HUDEP-2 (cell line): ENCODE results near the gene MAP3K6.

Experiments
- DNase-seq, 76 experiments: peaks; one replicate each; lab custom pipeline; 2025; ENCODE audit not compliant: unreplicated experiment in 76 of 76; lab: John Stamatoyannopoulos, UW

MAP3K6 gene

GRCh38 chr1:27307874-27308598 lies 58.7 kb downstream of the MAP3K6 start:
- no peak for DNase-seq

- DNase-seq, result no peak
Measured at GRCh38 chr1:27306892-27307761, 59.6 kb downstream of the MAP3K6 start.

GRCh38 chr1:27306071-27306470 lies 60.7 kb downstream of the MAP3K6 start:
- no peak for DNase-seq
